Esophagus muscularis mucosa (tissue), 4 donors: ENCODE data around the gene TMCC2. TPM values are rescaled to one million over a fixed set of nuclear protein-coding genes. Genes with fewer than 3 reads are reported as not detected.

Source experiments
- DNase-seq: peaks from one replicate; pipeline ENCODE4 v3.0.0-alpha.2; 2017; ENCODE audit errors: extremely low spot score
- H3K27ac ChIP-seq, 4 donors: fragments of 200-600 bp; sonication (generic); replicated peaks in 1 of 4; 1 replicate in 3 of 4; 2 replicates in 1 of 4; pipeline ENCODE4 v1.5.1; 2016 to 2019; ENCODE audit warnings: mild to moderate bottlenecking in 1 of 4
- H3K27me3 ChIP-seq, 4 donors: fragments of 200-600 bp; sonication (generic); one replicate each; pipeline versions ENCODE4 v1.5.1 to v1.6.0; 2016 to 2019
- H3K36me3 ChIP-seq, 4 donors: fragments of 200-600 bp; sonication (generic); one replicate each; pipeline ENCODE4 v1.5.1; 2016 to 2019
- H3K4me1 ChIP-seq, 4 donors: fragments of 200-600 bp; sonication (generic); one replicate each; pipeline ENCODE4 v1.5.1; 2016 to 2019
- H3K4me3 ChIP-seq, 4 donors: fragments of 200-600 bp; sonication (generic); 1 replicate in 2 of 4; 2 replicates in 2 of 4; pipeline ENCODE4 v1.5.1; 2016 to 2019; ENCODE audit warnings: mild to moderate bottlenecking in 4 of 4, moderate library complexity in 1 of 4
- H3K9me3 ChIP-seq, 4 donors: fragments of 200-600 bp; sonication (generic); 1 replicate in 3 of 4; 2 replicates in 1 of 4; pipeline ENCODE4 v1.5.1; 2016 to 2019
- EP300 ChIP-seq: sonication (generic); formaldehyde crosslinking; IDR thresholded peaks from one replicate; pipeline ENCODE4 v1.6.1; 2017; ENCODE audit warnings: antibody characterized with exemption
- POLR2A ChIP-seq: fragments of 450-650 bp; IDR thresholded peaks from one replicate; pipeline ENCODE4 v1.6.1; 2017; ENCODE audit warnings: antibody characterized with exemption, moderate library complexity, mild to moderate bottlenecking, low read depth
- POLR2AphosphoS5 ChIP-seq, 2 donors: sonication (generic); formaldehyde crosslinking; IDR thresholded peaks; one replicate each; pipeline ENCODE4 v1.6.1; 2017; ENCODE audit warnings: antibody characterized with exemption in 2 of 2
- WGBS: methylation state at CpG from one replicate; pipeline ENCODE4 v1.1.5; 2018; 5-methylcytosine and 5-hydroxymethylcytosine counted together
- intact Hi-C: fragments of 100-400 bp; cut with DNase I; formaldehyde crosslinking; loops from one replicate; pipeline ENCODE4 v1.15.1; 2023
- total RNA-seq, 4 donors: library from RNA; depleted of rRNA; stranded (reverse); fragments of >200 nt; gene quantifications; one replicate each; pipeline versions ENCODE4 v1.1.0 to v1.2.1, GENCODE V29; 2016
- TF ChIP-seq, protein P1 (sequence below), 3 experiments: fragments of 200-600 bp in 2 of 3; fragments of 450-650 bp in 1 of 3; sonication (generic) in 2 of 3; IDR thresholded peaks; one replicate each; pipeline ENCODE4 v1.5.1; 2017 to 2019; ENCODE audit warnings: antibody characterized with exemption in 3 of 3, mild to moderate bottlenecking in 2 of 3, moderate library complexity in 1 of 3

Gene TMCC2
- total RNA-seq, 4 donors from 2014 or later: 4.1 to 8.2 (median 5.9) TPM

DNA sequence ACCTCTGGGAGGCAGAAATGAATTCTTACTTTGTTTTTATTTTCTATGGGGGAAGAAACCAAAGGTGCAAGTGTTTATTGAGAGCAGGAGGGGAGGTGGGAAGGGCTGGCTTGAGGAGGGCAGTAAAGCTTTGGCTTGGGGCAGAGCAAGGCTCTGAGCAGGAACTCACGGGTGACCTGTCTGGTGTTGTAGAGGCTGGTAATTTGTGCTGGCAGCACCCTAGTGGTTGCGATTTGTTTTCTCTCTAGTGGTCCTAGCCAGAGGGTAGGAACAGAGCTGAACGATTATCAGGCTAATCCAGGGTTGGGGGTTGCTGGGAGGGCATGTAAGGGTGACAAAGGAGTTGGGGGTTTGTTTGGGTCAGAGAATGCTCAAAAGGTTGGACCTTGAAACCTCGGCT lies 16.6 kb downstream of the TMCC2 start:
- WGBS: 94% methylated on average over 4 of the region's 4 CpGs
- no peak for TF ChIP-seq POLR2AphosphoS5 (IDR thresholded peaks at IDR 0.05)
- no peak for TF ChIP-seq EP300
- TF ChIP-seq, protein P1, sequence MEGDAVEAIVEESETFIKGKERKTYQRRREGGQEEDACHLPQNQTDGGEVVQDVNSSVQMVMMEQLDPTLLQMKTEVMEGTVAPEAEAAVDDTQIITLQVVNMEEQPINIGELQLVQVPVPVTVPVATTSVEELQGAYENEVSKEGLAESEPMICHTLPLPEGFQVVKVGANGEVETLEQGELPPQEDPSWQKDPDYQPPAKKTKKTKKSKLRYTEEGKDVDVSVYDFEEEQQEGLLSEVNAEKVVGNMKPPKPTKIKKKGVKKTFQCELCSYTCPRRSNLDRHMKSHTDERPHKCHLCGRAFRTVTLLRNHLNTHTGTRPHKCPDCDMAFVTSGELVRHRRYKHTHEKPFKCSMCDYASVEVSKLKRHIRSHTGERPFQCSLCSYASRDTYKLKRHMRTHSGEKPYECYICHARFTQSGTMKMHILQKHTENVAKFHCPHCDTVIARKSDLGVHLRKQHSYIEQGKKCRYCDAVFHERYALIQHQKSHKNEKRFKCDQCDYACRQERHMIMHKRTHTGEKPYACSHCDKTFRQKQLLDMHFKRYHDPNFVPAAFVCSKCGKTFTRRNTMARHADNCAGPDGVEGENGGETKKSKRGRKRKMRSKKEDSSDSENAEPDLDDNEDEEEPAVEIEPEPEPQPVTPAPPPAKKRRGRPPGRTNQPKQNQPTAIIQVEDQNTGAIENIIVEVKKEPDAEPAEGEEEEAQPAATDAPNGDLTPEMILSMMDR (IDR thresholded peaks at IDR 0.05): no peak
- no peak for TF ChIP-seq POLR2A
- no peaks in the 10 kb centered on the region for H3K9me3 ChIP-seq
- no peak overlapping the region for H3K4me3 ChIP-seq
- peaks cover 2 to 9% (median 7%) of the 10 kb centered on the region in 4 donors for H3K36me3 ChIP-seq
- DNase-seq: no peak
- H3K4me1 ChIP-seq: peaks cover 24 to 33% (median 32%) of the 10 kb centered on the region in 4 donors
- H3K27ac ChIP-seq: no peak overlapping the region
- intact Hi-C loops: no loop called here
- no peaks in the 10 kb centered on the region for H3K27me3 ChIP-seq

DNA sequence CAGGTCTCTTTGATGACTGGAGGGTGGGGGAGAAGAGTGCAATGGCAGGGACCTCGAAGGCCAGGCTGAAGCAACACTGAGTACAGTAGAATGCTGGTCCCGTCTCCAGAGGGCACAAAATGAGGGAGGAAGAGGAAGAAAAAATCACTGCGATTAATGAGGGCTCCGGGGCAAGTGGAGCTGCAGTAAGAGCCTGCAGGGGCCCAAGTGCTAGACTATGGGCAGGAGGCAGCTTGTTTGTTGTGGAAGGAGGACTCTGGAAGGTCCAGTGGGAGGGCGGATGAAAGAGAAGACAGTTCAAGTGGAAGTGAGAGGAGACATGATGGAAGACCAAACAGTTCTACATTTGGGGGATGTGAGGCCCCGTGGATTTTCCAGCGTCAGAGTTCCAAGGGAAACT lies 17.4 kb downstream of the TMCC2 start:
- Histone ChIP-seq H3K27me3 (no peaks in the 10 kb centered on the region), H3K4me1 (peaks cover 28 to 40% (median 39%) of the 10 kb centered on the region in 4 donors), H3K4me3 (no peak overlapping the region), H3K36me3 (peaks cover 2 to 9% (median 7%) of the 10 kb centered on the region in 4 donors), H3K9me3 (no peaks in the 10 kb centered on the region), H3K27ac (no peak overlapping the region)
- WGBS: 89% methylated on average over 7 of the region's 7 CpGs
- intact Hi-C loops: no loop called here
- no peak for DNase-seq
- TF ChIP-seq, protein P1 (IDR thresholded peaks at IDR 0.05): no peak
- no peak for TF ChIP-seq POLR2AphosphoS5 (IDR thresholded peaks at IDR 0.05)
- TF ChIP-seq EP300: no peak
- no peak for TF ChIP-seq POLR2A

DNA sequence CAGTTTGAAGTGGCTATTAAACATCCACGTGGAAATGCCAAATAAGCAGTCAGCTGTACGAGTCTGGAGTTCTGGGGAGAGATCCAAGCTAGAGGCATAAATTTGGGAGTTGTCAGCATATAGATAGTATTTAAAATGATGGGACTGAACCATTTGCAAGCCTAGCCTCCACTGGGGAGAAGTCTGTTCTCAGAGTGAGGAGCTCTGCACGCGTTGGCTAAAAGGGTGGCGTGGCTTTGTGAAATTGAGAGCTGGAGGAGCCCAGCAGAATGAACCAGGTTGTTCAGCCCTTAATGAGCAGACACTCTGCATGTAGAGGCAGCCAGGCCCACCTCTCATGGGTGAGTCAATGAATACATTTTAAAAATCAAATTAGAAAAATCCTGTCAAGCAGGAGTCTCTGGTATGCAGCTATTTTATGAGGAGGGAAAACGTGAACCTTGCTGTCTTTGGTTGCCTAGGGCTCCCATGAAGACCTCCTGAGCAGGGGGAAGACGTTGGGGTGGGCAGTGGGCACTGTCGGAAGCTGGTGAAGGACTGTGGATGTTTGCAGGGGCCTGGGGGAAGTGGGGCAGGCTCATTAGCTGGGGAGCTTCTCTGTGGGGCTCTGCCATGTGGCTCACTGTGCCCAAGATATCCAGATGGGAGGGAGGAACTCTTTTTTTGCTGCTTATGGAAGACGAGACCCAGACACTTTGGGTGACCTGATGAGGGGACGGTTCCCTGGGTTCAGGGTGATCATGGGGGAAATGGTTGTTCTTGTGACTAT lies 18.8 kb downstream of the TMCC2 start:
- intact Hi-C loops: no loop called here
- H3K4me1 ChIP-seq: peaks cover 28 to 54% (median 52%) of the 10 kb centered on the region in 4 donors
- no peaks in the 10 kb centered on the region for H3K27me3 ChIP-seq
- DNase-seq: no peak
- no peaks in the 10 kb centered on the region for H3K9me3 ChIP-seq
- no peak overlapping the region for H3K4me3 ChIP-seq
- H3K36me3 ChIP-seq: peaks cover 2 to 5% (median 5%) of the 10 kb centered on the region in 4 donors
- TF ChIP-seq EP300 (no peak), POLR2A (no peak), POLR2AphosphoS5 (IDR thresholded peaks at IDR 0.05) (no peak)
- TF ChIP-seq, protein P1 (IDR thresholded peaks at IDR 0.05): no peak
- H3K27ac ChIP-seq: peak overlapping the region in 3 of 4 donors; percentile 25 to 35 (median 33)
- WGBS: 87% methylated on average over 10 of the region's 10 CpGs

DNA sequence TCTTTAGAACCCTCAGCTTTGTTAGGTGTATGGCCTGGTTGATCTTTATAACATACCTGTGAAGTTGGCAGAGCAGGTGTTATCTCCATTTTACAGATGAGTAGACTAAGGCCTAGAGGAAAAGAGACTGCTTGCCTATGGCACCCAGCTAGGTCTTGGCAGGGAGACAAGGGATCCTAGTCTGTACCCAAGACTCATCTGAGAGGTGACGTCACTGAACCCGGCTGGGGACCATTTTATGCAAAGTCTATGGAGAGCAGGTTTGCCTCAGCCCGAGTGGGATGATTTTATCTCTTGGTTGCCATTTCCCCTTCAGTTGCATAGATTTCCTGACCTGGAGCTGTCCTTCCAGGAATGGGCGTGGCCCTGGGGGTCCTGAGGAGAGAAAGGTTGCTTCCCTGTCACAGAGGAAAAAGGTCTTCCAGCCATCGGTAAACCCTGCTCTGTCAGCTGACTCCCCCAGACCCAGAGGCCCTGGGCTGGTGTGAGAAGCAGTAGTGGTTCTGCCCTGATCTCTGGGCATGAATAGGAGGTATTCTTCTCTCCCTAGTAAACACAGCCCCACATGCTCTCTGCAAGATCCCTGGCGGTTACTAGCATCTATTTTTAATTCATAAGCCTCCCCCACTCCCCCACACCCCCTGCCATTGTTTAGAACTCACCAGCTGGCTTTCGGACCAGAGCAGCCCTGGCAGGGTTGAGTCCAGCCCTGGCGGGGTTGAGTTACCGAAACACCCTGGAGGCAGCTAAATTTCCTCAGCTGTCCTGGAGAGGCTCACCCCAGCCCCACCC lies 19.6 kb downstream of the TMCC2 start:
- TF ChIP-seq, protein P1 (IDR thresholded peaks at IDR 0.05): no peak
- TF ChIP-seq POLR2AphosphoS5 (IDR thresholded peaks at IDR 0.05) (no peak), EP300 (no peak), POLR2A (no peak)
- Histone ChIP-seq H3K4me1 (peaks cover 28 to 62% (median 60%) of the 10 kb centered on the region in 4 donors), H3K4me3 (no peak overlapping the region), H3K27me3 (no peaks in the 10 kb centered on the region), H3K36me3 (no peaks in the 10 kb centered on the region), H3K9me3 (no peaks in the 10 kb centered on the region), H3K27ac (peak overlapping the region; percentile 25 to 37 (median 34))
- WGBS: 36% methylated on average over 9 of the region's 9 CpGs
- DNase-seq: no peak
- intact Hi-C loops: no loop called here
